DMS153 treated with DMSO at 0.1 percent for 48 hours (cell line): Measurements from ENCODE around the gene IPCEF1.
A peak's percentile ranks its signal among the peaks of the same experiment; 100 is the strongest.

Experiments used
- DNase-seq: peaks from one replicate; lab custom pipeline; 2025; ENCODE audit not compliant: unreplicated experiment; lab: John Stamatoyannopoulos, UW

Gene IPCEF1

DNA sequence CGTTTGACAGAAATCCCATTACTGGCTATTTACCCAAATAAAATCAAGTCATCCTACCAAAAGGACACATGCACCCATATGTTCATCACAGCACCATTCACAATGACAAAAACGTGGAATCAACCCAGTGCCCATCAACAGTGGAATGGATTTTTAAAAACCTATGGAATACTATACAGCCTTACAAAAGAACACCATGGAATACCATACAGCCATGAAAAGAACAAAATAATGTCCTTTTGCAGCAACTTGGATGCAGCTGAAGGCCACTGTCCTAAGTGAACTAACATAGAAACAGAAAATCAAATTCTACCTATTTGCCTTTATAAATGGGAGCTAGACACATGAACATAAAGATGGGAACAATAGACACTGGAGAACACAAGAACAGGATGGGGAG is 17.4 kb upstream of the IPCEF1 start:
- DNase-seq, result no peak

DNA sequence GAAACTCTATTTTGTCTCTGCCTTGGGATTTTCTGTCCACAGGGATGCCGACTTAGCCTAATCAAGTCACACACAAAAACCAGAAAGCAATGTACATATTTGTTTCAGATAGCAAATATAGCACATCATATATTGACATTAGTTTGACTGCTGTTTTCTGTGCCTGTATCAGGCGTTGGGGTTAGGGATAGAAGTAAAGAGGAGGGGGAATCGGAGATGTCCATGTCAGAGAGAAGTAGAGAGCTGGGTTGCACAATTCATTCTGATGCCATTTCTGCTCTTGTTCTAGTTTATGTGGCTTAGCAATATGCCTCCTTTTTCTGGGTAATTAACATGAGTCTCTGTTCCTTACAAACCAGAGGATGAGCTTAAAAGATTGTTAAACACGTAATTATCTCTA is 14.7 kb upstream of the IPCEF1 start:
- DNase-seq, result no peak

DNA sequence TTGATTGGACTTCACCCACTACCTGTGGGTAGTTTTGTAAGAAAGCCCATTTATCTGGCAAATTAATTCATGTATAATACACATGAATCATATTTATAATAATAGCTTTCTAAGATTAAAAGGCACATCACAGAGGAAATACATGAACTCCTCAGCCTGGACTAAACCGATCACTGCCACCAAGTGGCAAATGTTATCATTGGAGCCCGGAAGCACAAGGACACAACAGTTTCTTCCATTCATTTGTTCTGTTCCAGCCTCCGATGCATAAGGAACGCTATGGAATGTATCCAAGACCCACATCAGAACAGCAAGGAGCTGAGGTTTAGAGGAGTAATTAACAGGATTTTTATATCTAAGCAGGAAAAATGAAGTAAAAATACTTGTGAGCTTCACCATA is 13.9 kb upstream of the IPCEF1 start:
- DNase-seq, result peak; percentile 35

DNA sequence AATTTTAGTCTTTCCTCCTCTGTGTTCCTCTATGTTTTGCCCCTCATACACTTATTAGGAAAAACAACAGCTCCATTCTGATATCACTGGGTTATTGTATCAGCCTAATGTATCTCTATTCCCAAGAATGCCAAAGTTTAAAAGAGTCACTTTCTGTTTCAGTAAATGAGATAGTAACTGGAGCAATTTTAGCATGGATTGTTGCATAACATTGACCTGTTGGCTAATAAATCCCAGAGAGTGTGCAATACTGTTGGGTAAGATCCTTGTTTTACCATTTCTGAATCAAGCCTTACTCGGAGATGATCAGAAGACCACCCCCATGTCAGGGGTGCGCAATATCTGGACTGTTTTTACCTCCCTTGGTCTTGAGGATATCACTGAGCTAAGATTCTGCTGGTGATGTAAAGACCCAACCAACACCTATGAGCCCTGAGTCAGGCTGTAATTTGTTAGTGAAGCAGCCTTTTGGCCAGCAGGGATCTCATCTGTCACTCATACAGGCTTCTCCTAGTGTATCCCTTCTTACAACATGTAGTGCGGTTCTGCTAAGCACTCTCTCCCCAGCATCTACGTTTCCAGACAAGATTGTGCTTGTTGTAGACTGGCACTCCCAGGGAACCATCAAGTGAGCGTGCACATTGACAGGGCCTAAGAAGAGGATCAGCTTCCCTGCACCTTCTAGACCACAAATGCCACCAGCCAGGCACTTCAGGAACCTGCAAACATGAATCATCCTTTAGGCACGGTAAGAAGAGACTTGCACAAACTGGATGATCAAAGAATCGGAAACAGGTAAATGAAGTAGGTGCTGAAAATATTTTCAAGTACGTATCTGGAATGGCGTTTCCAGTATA is 11.5 kb upstream of the IPCEF1 start:
- no peak for DNase-seq

DNA sequence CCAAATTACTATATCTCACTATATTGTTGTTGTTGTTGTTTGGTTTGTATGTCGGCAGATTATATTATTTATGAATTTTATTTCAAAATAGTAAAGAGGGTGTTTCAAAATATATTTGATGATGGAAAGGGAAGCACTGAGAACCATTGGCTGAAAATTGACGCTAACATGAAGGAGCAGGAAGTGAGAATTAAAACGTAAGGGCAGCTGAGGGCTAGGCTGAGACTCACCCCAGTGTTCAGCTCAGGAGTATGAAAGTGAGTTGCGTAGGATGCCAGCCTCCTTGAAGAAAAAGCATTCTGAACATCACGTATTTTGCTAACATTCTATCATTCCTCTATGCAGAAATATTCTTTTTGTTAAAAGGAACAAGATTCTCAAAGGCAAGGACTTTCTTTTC is 10.7 kb upstream of the IPCEF1 start:
- no peak for DNase-seq

DNA sequence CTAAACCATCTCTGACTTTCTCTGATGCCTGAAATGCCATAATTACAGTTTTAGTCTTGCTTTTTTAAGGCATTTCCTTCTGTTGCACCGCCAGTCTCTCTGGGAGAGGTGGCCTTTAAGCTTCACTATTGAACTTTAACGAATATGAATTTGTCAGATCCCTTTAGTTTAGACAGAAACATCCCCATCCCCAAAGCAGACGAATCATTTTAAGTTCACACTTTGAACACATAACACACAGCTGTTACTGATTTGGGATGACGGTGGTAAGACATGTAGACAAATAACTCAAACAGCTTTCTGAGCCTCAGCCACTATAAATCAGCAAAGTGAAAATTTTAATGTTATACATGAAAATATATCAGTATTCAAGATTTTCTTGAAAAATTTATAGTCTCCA is 7.2 kb upstream of the IPCEF1 start:
- DNase-seq, result no peak

DNA sequence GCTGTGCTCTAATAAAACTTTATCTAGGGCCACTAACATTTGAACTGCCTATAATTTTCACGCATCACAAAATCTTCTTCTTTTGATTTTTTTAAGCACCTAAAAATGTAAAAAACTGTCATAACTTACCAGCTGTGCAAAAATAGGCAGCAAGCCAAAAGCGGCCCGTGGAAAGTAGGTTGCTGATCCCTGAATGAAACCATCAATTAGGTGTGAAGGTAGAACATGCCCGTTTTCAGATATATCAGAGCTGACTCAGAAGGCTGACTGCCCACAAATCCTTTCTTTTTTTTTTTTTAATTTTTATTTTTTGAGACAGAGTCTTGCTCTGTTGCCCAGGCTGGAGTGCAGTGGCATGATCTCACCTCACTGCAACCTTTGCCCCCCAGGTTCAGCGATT is 4.9 kb upstream of the IPCEF1 start:
- no peak for DNase-seq

DNA sequence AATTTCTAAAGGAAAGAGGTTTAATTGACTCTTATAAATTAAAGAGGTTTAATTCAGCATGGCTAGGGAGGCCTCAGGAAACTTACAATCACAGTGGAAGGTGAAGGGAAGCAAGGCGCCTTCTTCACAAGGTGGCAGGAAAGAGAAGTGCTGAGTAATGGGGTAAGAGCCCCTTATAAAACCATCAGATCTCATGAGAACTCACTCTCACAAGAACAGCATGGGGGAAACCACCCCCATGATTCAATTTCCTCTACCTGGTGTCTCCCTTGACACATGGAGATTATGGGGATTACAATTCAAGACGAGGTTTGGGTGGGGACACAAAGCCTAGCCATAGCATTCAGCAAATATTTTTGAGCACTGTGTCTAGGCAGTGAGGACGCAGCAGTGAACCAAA is 3.9 kb upstream of the IPCEF1 start:
- no peak for DNase-seq

DNA sequence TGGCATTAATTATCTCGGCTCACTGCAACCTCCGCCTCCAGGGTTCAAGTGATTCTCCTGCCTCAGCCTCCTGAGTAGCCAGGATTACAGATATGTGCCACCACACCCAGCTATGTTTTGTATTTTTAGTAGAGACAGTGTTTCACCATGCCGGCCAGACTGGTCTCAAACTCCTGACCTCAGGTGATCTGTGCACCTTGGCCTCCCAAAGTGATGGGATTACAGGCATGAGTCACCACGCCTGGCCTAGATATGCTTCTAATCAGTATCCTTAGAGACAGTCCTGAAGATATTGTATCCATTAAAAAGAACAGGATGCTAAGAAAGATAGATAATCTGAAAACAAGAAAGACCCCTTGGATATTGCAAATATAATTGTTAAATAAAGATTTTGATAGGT is 3.1 kb upstream of the IPCEF1 start:
- DNase-seq, result no peak

DNA sequence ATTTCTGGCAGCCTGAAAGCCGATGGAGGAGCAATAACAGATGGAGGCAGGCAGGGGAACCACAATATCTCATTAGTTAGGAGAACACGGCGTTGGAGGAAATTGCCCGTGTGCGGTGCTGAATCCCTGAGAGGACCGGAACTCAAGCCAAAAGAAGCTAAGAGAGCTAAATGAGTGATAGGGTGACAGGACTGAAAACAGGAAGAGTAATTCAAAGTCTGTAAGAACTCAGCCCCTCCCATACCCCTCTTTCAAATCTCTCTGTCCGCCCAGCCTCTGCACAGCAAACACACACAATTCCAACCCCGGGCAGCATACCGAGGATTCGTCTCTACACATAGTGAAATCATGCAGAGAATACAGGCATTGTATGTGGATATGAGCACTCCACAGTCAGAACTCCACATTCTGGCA is 2.6 kb upstream of the IPCEF1 start:
- DNase-seq, result no peak

DNA sequence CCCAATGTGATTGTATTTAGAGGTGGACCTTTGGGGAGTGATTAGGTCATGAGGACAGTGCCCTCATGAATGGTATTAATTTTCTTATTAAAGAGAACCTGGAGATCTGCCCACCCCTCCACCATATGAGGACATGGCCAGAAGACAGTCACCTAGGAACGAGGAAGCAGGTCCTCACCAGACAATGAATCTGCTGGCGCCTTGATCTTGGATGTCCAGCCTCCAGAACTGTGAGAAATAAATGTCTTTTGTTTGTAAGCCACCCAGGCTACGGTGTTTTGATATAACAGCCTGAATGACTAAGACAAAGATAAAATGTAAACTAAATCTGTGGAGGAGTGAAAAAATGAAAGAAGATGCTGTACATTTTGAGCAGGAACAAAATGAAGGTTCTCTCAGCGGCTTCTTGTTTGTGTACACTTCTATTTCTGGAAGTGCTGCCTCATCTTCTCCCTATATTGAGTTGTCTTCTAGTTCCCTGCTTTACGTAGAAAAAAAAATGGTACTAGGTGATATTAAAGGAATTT is 1.5 kb upstream of the IPCEF1 start:
- no peak for DNase-seq

DNA sequence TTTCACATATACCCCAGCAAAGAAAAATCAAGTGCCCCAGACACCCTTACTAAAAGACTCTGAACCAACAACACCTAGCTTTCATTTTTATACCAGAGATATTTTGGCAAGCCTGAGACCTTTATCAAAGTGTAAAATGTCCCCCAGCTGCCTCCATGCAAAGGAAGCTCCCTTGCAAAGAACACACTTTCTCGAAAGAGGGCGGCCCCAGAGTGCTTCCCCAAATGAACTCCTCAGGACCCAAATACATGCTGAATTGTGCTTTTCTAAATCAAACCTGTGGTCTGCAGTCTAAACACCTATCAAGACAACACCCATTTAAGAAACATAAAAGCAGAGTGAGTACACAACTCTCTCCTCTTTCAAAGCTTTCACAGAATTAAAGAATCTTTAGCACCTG is 490 bp downstream of the IPCEF1 start:
- no peak for DNase-seq

DNA sequence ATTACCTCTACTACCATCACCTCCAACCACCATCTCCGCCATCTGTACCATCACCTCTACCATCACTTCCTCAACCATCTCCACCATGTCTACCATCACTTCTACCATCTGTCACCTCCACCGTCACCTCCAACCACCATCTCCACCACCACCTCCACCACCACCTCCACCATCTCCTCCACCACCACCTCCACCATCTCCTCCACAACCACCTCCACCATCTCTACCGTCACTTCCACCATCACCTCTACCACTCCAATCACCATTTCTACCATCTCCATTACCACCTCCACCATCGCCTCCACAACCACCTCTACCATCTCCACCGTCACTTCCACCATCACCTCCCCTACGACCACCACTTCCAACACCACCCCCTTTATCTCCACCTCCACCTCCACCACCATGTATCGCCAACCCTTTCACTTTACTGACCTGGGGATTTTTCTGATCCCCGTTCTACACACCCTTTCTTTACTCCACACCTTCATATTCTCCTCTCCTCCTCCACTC is 2.3 kb downstream of the IPCEF1 start:
- no peak for DNase-seq

DNA sequence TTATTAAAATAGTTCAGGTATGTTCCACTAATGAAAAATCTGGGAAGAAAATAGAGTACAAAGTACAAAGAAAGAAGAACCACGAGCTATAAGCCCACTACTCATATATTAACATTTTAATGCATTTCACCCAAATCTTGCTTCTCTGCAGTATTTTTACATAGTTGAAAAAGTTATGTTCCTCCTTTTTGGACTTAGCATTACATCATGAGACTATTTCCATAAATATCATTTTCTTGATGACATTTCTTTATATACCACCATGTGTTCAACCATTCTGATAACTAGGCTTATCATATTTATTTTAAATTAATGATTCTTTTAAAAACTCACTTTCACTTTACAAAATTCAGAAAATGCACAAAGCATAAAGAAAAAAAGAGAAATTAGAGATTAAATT is 3.0 kb downstream of the IPCEF1 start:
- no peak for DNase-seq

DNA sequence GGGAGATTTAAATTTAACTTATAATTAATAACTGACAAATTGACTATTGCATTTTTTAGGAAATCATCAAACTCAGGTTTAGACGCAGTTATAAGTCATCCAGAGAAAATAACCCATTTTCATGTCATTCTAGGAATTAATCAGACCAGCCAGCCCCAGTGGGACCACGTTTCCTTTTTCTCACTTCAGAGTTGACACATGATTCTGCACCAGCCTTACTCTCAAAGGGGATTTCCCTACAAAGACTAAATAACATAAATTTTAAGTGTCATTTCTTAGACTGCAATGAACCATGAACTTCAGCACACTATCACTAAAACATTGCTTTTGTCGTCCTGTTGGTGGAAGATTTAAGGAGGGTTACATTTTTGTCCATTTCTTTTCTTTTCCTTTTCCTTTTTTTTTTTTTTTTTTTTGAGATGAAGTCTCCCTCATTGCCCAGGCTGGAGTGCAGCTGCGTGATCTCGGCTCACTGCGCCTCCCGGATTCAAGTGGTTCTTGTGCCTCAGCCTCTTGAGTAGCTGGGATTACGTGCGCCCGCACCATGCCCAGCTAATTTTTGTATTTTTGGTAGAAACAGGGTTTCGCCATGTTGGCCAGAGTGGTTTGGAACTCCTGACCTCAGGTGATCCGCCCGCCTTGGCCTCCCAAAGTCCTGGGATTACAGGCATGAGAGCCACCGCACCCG is 3.6 kb downstream of the IPCEF1 start:
- DNase-seq, result no peak

DNA sequence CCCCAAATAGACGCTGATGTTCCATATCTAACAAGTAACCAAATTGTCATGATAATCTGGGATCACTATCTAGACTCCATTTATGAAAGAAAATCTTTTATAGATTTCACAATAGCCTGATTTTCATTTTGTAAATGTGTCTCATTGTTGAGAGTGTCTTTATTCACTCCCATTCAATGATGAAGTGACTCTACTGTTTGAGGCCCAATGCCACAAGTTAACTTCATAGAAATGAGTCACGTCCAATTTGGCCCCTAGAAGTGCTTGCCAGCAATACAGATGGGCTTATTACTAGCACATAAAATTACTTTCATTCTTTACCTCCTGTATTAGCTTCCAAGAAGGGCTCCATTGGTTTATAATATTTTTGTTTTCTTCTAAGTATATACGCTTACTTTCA is 6.3 kb downstream of the IPCEF1 start:
- DNase-seq, result no peak

DNA sequence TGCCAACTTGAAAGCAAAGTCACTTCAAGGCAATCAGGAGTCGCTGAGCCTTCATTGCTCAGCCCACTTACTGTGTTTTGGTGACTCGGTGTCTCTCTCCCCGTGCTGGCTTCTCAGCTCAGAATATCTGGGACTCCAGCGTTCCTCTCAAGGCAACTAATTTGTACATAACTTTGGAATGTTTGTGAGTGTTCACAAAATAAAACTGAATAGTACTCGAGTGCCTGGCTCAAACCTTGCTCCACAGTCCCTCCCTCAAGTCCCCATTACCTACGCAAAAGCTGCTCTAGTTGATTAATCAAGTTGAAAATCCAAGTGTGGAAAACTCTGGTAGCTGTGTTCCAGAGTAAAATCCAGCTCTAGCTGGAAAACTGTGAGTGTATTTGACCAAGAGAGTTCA is 8.6 kb downstream of the IPCEF1 start:
- DNase-seq, result no peak

DNA sequence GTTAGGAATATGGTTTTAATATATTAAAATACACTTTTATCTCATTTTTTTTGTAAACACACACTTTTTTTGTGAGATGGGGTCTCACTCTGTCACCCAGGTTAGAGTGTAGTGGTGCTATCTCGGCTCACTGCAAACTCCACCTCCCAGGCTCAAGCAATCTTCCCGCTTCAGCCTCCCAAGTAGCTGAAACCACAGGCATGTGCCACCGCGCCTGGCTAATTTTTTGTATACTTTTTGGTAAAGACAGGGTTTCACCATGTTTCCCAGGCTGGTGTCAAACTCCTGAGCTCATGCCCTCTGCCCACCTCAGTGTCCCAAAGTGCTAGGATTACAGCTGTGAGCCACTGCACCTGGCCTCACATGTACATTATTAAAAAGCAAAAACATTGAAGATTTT is 10.8 kb downstream of the IPCEF1 start:
- DNase-seq, result no peak

DNA sequence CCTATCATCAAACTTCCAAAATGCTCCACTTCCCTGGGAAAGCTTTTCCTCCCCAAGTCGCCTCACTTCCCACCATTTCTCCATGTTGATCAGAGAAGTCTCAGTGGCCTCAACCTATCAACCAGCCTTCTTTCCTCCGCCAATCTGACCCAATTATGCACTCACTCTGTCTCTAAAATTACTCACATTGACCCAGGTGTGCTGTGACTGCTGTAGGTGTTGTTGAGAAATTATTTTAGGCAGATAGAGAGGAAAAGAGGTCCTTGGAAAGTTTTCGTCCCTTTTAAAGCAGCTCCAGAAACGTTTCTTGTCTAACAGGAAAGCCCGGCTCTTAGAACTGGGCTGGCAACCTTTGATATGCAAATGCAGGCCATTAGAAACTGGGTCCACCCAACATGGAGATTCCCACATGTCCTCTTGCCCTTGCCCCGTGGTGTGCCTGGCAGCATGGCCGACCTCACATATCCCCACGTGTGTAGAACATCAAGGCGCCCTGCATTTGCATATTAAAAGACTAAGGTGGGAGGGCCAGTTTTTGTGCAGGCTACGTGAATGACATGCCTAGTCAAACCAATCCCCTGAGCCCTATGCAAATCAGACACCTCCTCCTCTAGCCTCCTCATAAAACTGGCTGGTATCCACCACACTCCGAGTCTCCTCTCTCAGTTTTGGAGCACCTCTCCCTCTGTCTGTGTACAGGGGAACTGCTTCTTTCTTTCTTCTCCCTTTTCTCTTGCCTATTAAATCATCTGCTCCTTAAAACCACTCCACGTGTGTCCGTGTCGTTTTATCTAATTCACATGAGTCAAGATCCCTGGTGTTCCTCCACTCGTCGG is 12.9 kb downstream of the IPCEF1 start:
- peak; percentile 40 for DNase-seq

DNA sequence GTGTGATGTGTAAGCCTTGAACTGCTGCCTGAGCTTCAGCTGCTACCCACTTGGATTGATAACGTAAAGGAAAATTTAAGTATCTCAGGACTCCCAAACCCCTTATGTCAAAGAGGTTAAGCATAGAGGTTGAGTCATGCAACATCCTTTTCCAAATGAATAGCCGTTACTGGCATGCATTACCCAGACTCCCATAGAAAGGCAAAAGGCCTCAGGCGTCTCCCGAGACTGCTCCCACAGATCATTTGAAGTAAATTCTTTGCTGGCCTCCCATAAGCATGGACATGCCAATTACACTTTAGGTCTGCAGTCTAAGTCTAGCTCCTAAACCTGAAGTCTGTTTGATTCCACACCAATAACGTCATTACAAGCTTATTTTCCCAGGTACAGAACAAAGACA is 14.7 kb downstream of the IPCEF1 start:
- no peak for DNase-seq

DNA sequence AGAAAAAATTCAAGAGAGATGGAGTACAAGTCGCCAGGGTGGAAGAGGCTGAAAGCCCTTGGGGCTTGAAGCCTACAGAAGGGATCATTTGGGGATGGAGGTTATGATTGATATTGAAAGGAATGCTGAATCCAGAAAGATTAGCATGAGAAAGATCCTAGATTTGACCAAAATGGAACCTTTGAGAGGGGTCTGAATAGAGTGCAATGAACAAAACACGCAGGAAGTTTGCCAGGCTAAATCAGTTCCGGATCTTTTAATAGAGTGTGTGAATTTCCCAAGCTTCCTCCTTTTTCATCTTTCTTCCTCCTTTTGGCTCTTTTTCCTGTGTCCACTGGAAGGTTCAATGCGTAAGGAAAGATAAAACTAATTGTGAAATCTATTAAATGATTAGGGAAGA is 15.3 kb downstream of the IPCEF1 start:
- DNase-seq, result no peak
